GM23248 (cell line): ENCODE results near the gene PLK2.

ENCODE experiments used
- EZH2 ChIP-seq: fragments of 200-600 bp; sonication (generic); IDR thresholded peaks from 2 replicates; pipeline ENCODE4 v1.6.1; 2018; ENCODE audit warnings: antibody characterized with exemption, mild to moderate bottlenecking; ENCODE audit not compliant: insufficient read depth, poor library complexity, severe bottlenecking
- EZH2phosphoT487 ChIP-seq: fragments of 200-600 bp; sonication (generic); IDR thresholded peaks from 2 replicates; pipeline ENCODE4 v1.6.1; 2018; ENCODE audit warnings: antibody characterized with exemption, moderate library complexity, mild to moderate bottlenecking, low read depth; ENCODE audit not compliant: insufficient read depth

- TF ChIP-seq EZH2, result no peak
- no peak for TF ChIP-seq EZH2phosphoT487
Observed at GRCh38 chr5:58505502-58505901, 45.6 kb upstream of the PLK2 start.
